ENCODE data around the gene PHACTR3.

The PHACTR3 gene

GRCh38 chr20:59831024-59831915, 226.9 kb downstream of the PHACTR3 start:
- TF ChIP-seq ZFX (IDR thresholded peaks at IDR 0.05; ENCODE audit: borderline replicate concordance) (no peak), CTCF (IDR thresholded peaks at IDR 0.05) (no peak)
- H3K27ac ChIP-seq: no peak overlapping the region

GRCh38 chr20:59831916-59832270, 227.6 kb downstream of the PHACTR3 start:
- H3K27ac ChIP-seq: no peak overlapping the region
- no peak for TF ChIP-seq CTCF (IDR thresholded peaks at IDR 0.05)
- TF ChIP-seq ZFX (IDR thresholded peaks at IDR 0.05; ENCODE audit: borderline replicate concordance): no peak

- TF ChIP-seq CTCF (IDR thresholded peaks at IDR 0.05) (no peak), ZFX (IDR thresholded peaks at IDR 0.05; ENCODE audit: borderline replicate concordance) (no peak)
- no peak overlapping the region for H3K27ac ChIP-seq
Observed at GRCh38 chr20:59832406-59833363, 228.3 kb downstream of the PHACTR3 start.

- TF ChIP-seq CTCF (IDR thresholded peaks at IDR 0.05) (no peak), ZFX (IDR thresholded peaks at IDR 0.05; ENCODE audit: borderline replicate concordance) (no peak)
- no peak overlapping the region for H3K27ac ChIP-seq
Observed at GRCh38 chr20:59835057-59835447, 230.7 kb downstream of the PHACTR3 start.

GRCh38 chr20:59835448-59836395, 231.4 kb downstream of the PHACTR3 start:
- TF ChIP-seq ZFX (IDR thresholded peaks at IDR 0.05; ENCODE audit: borderline replicate concordance): no peak
- no peak for TF ChIP-seq CTCF (IDR thresholded peaks at IDR 0.05)
- no peak overlapping the region for H3K27ac ChIP-seq

- H3K27ac ChIP-seq: no peak overlapping the region
Observed at GRCh38 chr20:59836767-59837166, 232.4 kb downstream of the PHACTR3 start.

More at GRCh38 chr20:59836767-59837166, 232.4 kb downstream of the PHACTR3 start:
- TF ChIP-seq CTCF (IDR thresholded peaks at IDR 0.05) (no peak), ZFX (IDR thresholded peaks at IDR 0.05; ENCODE audit: borderline replicate concordance) (no peak)
